Breast epithelium (tissue), 4 donors: ENCODE measurements around the gene ROPN1L. TPM values are rescaled to one million over a fixed set of nuclear protein-coding genes. Genes with fewer than 3 reads are reported as not detected.
A peak's percentile ranks its signal among the peaks of the same experiment; 100 is the strongest.
"Not testable (repeated sequence)": the region's sequence is repeated elsewhere in the genome, so short reads cannot be mapped to it uniquely, and the experiment has no call there.

Experiments
- DNase-seq, 2 donors: peaks; one replicate each; pipeline ENCODE4 v3.0.0-alpha.2; 2019; ENCODE audit warnings: low spot score in 2 of 2
- H3K27ac ChIP-seq, 2 donors: fragments of 200-600 bp; sonication (generic) in 1 of 2; one replicate each; pipeline ENCODE4 v1.5.1; 2016 to 2019; ENCODE audit warnings: mild to moderate bottlenecking in 1 of 2
- H3K27me3 ChIP-seq, 2 donors: fragments of 200-600 bp; sonication (generic) in 1 of 2; one replicate each; pipeline versions ENCODE4 v1.5.1 to v1.6.0; 2017 to 2019; ENCODE audit warnings: control low read depth in 1 of 2, mild to moderate bottlenecking in 1 of 2
- H3K36me3 ChIP-seq: fragments of 200-600 bp; one replicate; pipeline ENCODE4 v1.5.1; 2019
- H3K4me1 ChIP-seq, 2 donors: fragments of 200-600 bp; sonication (generic); one replicate each; pipeline ENCODE4 v1.5.1; 2016 to 2019; ENCODE audit warnings: control low read depth in 1 of 2
- H3K4me3 ChIP-seq, 3 donors: fragments of 200-600 bp; sonication (generic); 1 replicate in 2 of 3; 2 replicates in 1 of 3; pipeline ENCODE4 v1.5.1; 2016 to 2019; ENCODE audit warnings: mild to moderate bottlenecking in 3 of 3, moderate library complexity in 2 of 3
- H3K9me3 ChIP-seq, 2 donors: fragments of 200-600 bp; sonication (generic) in 1 of 2; one replicate each; pipeline ENCODE4 v1.5.1; 2016 to 2019; ENCODE audit warnings: control low read depth in 1 of 2
- POLR2A ChIP-seq: fragments of 450-650 bp; IDR thresholded peaks from one replicate; pipeline ENCODE4 v1.6.1; 2016; ENCODE audit warnings: antibody characterized with exemption, mild to moderate bottlenecking, moderate library complexity
- POLR2AphosphoS5 ChIP-seq, 3 donors: sonication (generic); formaldehyde crosslinking; IDR thresholded peaks; one replicate each; pipeline ENCODE4 v1.6.1; 2017; ENCODE audit warnings: antibody characterized with exemption in 3 of 3
- intact Hi-C: fragments of 100-400 bp; cut with DNase I; formaldehyde crosslinking; loops from one replicate; pipeline ENCODE4 v1.15.1; 2023; ENCODE audit warnings: low total_unique reads
- total RNA-seq, 3 donors: library from RNA; depleted of rRNA; stranded (reverse); fragments of >200 nt; gene quantifications; one replicate each; pipeline ENCODE4 v1.1.0, GENCODE V29; 2016
- TF ChIP-seq, protein P1 (sequence below), 3 donors: fragments of 450-650 bp; IDR thresholded peaks; one replicate each; pipeline ENCODE4 v1.5.1; 2016 to 2017; ENCODE audit warnings: antibody characterized with exemption in 3 of 3, mild to moderate bottlenecking in 3 of 3, moderate library complexity in 3 of 3

The ROPN1L gene
- 1 to 10 TPM in 1 of 3 donors, under 1 TPM in 2; 0.29 to 2.9 (median 0.48) TPM for total RNA-seq

DNA sequence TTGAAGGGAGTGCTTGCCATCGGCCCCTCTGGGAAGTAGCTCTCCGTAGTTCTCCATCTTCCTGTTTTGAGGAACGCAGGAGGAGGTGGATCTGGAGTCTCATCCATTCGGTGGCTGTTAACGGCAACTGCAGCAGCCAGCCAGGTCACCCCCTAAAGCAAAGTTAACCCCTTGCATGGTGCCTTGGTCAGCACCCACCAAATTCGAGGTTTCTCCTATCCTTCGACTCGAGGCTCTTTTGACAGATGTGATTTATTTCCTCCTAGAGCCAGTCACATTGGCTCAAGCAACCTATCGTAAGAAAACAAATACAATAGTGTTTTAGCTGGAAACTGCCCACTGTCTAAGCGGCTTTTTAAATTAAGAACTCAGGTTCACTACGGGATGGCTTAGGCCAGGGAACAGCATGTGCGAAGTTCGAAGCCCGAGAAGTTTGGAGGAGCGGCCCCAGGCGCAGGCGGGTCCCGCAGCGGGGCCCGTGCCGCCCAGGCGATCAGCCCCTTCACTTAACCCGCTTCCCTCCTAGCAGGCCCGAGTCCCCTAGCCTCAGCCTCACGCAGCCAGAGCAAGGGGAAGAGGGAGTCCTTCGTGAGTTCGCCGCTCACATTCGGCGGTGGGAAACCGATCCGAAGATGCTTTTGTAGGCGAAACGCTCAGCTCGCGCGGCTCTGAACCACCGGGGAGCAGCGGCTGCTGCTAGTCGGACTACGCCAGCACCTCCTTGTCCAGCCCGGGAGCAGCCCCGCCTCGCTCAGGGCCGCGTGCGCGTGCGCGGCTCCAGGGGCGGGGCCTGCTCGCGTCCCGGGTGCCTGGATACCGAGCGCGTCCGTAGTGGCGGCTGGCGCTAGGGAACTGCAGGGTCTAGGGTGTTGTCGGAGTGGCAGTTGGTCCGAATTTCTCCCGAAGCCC lies at the start of gene ROPN1L:
Gene ROPN1L, plus strand, starts transcription at position 797 of the 909 bp plus-strand sequence. CDS start 289 bp downstream, outside the sequence.
- DNase-seq, result peak; percentile 68 to 79
- intact Hi-C loops, result no loop called here
- Histone ChIP-seq H3K9me3 (no peaks in the 10 kb centered on the region), H3K27me3 (no peaks in the 10 kb centered on the region), H3K4me1 (no peaks in the 10 kb centered on the region), H3K36me3 (no peaks in the 10 kb centered on the region), H3K4me3 (peak within 1 kb of the TSS; percentile 60 to 79 (median 65)), H3K27ac (peak within 1 kb of the TSS; percentile 50 to 79)
- TF ChIP-seq, protein P1, sequence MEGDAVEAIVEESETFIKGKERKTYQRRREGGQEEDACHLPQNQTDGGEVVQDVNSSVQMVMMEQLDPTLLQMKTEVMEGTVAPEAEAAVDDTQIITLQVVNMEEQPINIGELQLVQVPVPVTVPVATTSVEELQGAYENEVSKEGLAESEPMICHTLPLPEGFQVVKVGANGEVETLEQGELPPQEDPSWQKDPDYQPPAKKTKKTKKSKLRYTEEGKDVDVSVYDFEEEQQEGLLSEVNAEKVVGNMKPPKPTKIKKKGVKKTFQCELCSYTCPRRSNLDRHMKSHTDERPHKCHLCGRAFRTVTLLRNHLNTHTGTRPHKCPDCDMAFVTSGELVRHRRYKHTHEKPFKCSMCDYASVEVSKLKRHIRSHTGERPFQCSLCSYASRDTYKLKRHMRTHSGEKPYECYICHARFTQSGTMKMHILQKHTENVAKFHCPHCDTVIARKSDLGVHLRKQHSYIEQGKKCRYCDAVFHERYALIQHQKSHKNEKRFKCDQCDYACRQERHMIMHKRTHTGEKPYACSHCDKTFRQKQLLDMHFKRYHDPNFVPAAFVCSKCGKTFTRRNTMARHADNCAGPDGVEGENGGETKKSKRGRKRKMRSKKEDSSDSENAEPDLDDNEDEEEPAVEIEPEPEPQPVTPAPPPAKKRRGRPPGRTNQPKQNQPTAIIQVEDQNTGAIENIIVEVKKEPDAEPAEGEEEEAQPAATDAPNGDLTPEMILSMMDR (IDR thresholded peaks at IDR 0.05), result no peak
- TF ChIP-seq POLR2AphosphoS5 (IDR thresholded peaks at IDR 0.05), result peak in 1 of 3 donors; percentile 52
- no peak for TF ChIP-seq POLR2A

DNA sequence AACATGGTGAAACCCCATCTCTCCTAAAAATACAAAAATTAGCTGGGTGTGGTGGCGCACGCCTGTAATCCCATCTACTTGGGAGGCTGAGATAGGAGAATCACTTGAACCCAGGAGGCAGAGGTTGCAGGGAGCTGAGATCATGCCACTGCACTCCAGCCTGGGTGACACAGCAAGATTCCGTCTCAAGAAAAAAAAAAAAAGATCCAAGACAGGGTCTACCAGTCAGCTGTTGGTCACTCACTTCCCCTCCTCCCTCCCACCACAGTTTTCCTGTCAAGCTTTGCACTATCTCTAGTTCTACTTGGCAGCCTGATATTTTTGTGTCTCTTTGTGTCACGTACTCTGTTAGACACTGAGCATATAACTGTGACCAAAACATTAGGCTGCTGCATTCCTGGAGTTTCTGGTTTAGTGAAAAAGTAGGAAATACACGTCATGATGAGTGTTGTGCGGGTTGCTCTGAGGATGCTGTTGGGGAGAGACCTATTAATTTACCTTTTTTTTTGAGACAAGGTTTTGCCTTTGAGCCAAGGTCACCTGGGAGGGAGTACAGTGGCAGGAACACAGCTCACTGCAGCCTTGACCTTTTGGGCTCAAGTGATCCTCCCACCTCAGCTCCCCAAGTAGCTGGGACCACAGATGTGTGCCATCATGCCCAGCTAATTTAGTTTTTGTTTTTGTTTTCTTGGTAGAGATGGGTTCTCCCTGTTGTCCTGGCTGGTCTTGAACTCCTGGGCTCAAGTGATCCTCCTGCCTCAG lies 48.9 kb upstream of the ROPN1L start:
- H3K4me3 ChIP-seq, intact Hi-C loops, H3K27ac ChIP-seq, DNase-seq, H3K27me3 ChIP-seq, H3K9me3 ChIP-seq, H3K4me1 ChIP-seq: not testable (repeated sequence)
- peaks cover 14% of the 10 kb centered on the region for H3K36me3 ChIP-seq

DNA sequence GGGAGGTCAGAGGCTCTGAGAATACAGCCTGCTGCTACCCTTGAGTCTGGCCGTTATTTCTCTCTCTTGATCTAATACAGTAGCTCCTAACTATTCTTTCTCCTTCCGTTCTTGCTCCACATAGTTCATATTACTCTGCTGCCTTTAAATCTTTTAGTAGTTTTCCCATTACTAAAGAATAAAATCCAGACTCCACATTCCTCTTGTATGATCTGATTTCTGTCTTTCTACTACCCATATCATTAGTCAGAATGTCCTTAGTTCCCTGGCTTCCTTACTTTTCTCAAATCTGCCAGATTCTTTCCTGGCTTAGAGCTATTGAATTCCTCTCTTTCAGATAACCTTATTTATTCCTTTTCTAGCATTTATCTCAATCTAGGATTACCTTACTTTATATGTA lies 48.2 kb upstream of the ROPN1L start:
- H3K4me3 ChIP-seq, result no peak overlapping the region
- H3K4me1 ChIP-seq, result no peaks in the 10 kb centered on the region
- peaks cover 14% of the 10 kb centered on the region for H3K36me3 ChIP-seq
- DNase-seq, result no peak
- intact Hi-C loops, result no loop called here
- TF ChIP-seq, protein P1 (IDR thresholded peaks at IDR 0.05), result no peak
- TF ChIP-seq POLR2AphosphoS5 (IDR thresholded peaks at IDR 0.05) (no peak), POLR2A (no peak)
- no peak overlapping the region for H3K27ac ChIP-seq
- H3K27me3 ChIP-seq, result no peaks in the 10 kb centered on the region
- no peaks in the 10 kb centered on the region for H3K9me3 ChIP-seq

DNA sequence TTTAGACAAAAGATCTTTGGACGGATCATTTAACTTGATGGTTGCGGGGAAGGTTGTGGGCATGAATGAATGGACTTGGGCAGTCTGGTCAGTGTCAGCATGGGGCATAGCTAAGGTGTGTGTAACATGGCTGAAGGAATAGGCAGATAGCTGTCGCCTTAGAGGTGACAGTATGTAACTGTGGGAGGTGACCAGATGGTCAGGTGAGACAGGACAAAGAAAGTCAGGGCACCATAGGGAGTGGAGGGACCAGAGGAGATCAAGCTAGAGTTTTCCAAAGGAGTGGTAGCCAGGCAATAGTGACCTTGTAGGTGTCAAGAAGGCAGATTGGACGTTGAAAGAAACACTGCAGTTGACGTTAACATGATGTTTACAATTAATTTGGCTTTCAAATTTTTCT lies 45.1 kb upstream of the ROPN1L start:
- intact Hi-C loops, result no loop called here
- Histone ChIP-seq H3K4me1 (no peaks in the 10 kb centered on the region), H3K36me3 (peaks cover 14% of the 10 kb centered on the region), H3K27ac (no peak overlapping the region), H3K27me3 (no peaks in the 10 kb centered on the region), H3K9me3 (no peaks in the 10 kb centered on the region), H3K4me3 (no peak overlapping the region)
- no peak for TF ChIP-seq POLR2AphosphoS5 (IDR thresholded peaks at IDR 0.05)
- TF ChIP-seq, protein P1 (IDR thresholded peaks at IDR 0.05), result no peak
- no peak for TF ChIP-seq POLR2A
- no peak for DNase-seq

DNA sequence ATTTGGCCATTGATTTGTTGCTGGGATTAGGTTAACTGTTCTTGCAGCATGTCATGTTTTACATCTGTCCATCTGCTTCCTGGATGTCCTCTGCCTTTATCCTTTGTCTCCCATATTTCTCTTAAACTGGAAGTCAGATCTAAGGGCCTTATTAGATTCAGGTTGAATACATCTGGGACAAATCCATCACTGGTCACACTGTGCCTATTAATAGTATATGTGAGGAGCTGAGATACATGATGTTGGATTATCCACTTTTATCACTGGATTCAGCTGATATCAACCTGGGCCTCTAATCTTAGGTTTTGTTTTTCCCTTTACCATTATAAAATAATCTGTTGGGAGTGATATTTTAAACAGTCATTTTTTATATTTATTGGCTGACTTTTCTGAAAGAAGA lies 41.8 kb upstream of the ROPN1L start:
- Histone ChIP-seq H3K4me1 (no peaks in the 10 kb centered on the region), H3K27me3 (no peaks in the 10 kb centered on the region), H3K9me3 (no peaks in the 10 kb centered on the region), H3K27ac (no peak overlapping the region), H3K36me3 (no peaks in the 10 kb centered on the region), H3K4me3 (no peak overlapping the region)
- TF ChIP-seq, protein P1 (IDR thresholded peaks at IDR 0.05), result no peak
- no peak for TF ChIP-seq POLR2A
- TF ChIP-seq POLR2AphosphoS5 (IDR thresholded peaks at IDR 0.05), result no peak
- no peak for DNase-seq
- intact Hi-C loops, result no loop called here
